ENCODE results near the gene SHISA8.

SHISA8 gene

DNA sequence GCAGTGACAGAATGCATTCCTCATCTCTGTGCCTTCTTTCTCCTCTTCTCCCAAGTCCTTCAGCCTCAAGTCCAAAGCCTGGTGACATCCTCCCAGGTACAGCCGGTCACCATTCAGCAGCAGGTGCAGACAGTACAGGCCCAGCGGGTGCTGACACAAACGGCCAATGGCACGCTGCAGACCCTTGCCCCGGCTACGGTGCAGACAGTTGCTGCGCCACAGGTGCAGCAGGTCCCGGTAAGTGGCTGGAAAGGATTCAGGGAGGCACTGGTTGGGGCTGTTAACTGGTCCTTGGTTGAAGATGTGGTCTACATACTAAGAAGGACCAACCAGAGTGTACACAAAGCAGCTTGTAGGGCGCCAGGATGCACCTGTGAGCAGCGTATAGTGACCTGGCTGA, 46.3 kb downstream of the SHISA8 start:
- TF ChIP-seq, protein P1, sequence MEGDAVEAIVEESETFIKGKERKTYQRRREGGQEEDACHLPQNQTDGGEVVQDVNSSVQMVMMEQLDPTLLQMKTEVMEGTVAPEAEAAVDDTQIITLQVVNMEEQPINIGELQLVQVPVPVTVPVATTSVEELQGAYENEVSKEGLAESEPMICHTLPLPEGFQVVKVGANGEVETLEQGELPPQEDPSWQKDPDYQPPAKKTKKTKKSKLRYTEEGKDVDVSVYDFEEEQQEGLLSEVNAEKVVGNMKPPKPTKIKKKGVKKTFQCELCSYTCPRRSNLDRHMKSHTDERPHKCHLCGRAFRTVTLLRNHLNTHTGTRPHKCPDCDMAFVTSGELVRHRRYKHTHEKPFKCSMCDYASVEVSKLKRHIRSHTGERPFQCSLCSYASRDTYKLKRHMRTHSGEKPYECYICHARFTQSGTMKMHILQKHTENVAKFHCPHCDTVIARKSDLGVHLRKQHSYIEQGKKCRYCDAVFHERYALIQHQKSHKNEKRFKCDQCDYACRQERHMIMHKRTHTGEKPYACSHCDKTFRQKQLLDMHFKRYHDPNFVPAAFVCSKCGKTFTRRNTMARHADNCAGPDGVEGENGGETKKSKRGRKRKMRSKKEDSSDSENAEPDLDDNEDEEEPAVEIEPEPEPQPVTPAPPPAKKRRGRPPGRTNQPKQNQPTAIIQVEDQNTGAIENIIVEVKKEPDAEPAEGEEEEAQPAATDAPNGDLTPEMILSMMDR (conservative IDR thresholded peaks at IDR 0.05; ENCODE audit: low read depth, low read length): no peak

DNA sequence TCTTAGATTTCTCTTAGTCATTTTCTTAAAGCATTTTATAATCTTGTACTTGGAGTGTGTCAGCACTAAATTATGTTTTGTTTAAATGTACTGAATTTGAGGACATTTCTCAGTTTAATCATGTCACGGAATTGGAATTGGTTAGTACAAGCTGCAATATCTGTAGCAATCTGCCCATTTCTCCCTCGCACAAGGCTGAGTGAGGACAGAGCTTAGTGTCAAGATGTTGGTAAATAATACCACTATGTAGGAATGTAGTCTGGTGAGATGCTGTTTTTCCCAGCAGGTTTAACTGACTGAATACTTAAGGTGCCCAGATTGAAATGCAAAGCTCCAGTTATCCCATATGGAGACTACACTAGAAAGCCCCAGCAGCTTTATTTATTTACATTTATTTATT, 51.4 kb downstream of the SHISA8 start:
- H3K4me3 ChIP-seq (ENCODE audit: low read length): no peak overlapping the region
- no peak for DNase-seq (ENCODE audit: low read depth)
- TF ChIP-seq, protein P1 (conservative IDR thresholded peaks at IDR 0.05; ENCODE audit: low read depth, low read length): no peak

More for the DNA sequence above, 46.3 kb downstream of the SHISA8 start:
- H3K4me3 ChIP-seq (ENCODE audit: low read length): no peak overlapping the region
- DNase-seq (ENCODE audit: low read depth): no peak

DNA sequence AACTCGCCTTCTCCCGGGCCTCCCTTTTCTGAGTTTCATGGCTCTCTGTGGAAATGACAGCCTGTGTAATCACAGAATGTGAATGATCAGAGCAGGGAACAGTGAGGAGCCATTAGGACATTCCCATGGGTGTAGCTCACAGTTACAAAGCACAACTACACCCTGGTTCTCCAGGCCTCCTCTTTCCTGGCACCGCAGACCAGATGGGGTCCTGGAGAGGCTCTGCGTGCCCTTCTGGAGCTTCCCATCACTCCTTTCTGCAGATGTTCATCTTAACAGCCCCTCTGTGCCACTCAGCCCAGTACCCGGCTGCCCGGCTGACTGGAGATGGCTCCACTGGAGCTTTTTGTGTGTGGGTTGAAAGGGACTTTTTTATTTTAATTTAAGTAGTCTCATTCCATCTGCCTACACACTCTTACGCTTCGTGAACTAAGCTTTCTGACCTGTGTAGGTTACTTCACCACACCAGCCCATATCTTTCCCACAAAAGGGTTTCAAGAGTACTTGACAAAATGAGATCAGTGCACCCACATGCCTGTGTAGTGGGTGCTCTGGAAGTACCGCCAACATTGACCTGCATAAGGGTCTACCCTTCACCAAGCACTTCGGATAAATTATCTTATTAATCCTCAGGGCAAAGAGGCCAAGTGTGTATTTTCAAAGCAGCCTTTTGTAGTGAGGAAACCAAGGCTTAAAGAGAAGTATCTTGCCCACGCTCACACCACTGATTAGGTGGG, 52.2 kb downstream of the SHISA8 start:
- no peak overlapping the region for H3K4me3 ChIP-seq (ENCODE audit: low read length)
- DNase-seq (ENCODE audit: low read depth): no peak
- TF ChIP-seq, protein P1 (conservative IDR thresholded peaks at IDR 0.05; ENCODE audit: low read depth, low read length): no peak

DNA sequence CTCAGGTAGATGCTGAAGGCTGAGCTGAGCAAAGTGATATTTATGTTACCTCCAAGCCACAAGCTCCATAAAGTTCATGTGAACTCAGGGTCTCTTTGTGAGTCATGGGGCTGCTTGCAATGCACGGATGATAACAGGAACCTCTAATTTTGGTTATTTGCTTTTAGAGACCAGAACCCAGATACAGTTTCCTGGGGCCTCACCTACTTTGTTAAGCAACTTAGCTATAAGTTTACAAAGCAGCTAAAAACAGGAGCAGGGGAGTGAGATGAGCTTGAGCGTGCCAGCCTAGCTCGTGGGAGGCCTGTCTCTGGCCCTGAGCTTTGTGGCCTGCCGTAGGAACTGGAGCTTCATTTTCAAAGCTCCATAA, 52.7 kb downstream of the SHISA8 start:
- H3K4me3 ChIP-seq (ENCODE audit: low read length): no peak overlapping the region
- no peak for DNase-seq (ENCODE audit: low read depth)
- TF ChIP-seq, protein P1 (conservative IDR thresholded peaks at IDR 0.05; ENCODE audit: low read depth, low read length): no peak
